ENCODE measurements around the gene RPS8.
A peak's percentile ranks its signal among the peaks of the same experiment; 100 is the strongest.

DNA sequence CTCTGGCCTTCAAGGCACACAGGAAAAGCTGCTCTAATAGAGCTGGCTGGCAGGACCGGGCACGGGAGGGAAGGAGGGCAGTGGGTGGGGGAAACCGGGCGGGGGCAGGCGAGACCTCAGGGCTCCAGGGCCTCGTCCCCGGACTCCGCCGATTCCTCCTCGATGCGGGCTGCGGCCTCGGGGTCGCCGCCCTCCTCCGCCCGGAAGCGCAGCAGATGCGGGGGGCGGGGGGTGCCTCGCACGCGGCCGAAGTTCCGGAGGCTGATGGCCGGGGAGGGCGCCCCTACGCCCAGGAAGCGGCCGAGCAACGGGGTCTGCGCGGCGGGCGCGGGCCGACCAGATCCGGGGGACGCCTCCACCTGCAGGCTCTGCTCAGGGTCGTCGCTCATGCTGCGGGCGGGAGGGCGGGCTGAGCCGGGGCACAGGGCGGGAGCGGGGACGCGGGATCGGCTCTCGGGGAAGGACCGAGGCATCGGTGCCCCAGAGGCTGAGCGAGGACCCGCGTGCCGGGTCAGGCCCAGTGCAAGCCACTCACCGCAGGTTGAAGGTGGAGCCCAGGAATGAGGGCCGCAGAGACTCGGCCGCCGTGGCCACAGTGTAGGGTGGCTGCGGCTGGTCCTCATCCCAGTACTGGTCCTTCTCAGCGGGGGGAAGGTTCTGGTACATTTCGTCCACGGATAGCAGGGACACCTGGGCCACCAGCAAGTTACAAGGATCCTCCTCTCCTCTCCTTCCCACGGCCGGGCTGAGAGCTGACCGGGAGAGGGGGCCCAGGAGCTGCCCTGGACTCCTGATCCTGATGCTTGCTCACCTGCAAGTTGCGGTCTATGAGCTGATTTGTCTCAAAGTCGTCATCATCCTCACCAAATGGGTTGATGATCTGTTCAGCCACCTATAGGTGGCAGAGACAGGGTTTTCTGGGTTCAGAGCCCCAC, 9.0 kb downstream of the RPS8 start:
- TF ChIP-seq, protein P1, sequence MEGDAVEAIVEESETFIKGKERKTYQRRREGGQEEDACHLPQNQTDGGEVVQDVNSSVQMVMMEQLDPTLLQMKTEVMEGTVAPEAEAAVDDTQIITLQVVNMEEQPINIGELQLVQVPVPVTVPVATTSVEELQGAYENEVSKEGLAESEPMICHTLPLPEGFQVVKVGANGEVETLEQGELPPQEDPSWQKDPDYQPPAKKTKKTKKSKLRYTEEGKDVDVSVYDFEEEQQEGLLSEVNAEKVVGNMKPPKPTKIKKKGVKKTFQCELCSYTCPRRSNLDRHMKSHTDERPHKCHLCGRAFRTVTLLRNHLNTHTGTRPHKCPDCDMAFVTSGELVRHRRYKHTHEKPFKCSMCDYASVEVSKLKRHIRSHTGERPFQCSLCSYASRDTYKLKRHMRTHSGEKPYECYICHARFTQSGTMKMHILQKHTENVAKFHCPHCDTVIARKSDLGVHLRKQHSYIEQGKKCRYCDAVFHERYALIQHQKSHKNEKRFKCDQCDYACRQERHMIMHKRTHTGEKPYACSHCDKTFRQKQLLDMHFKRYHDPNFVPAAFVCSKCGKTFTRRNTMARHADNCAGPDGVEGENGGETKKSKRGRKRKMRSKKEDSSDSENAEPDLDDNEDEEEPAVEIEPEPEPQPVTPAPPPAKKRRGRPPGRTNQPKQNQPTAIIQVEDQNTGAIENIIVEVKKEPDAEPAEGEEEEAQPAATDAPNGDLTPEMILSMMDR (IDR thresholded peaks at IDR 0.05 in 8 of 11, conservative IDR thresholded peaks at IDR 0.05 in 3 of 11): peak in 2 of 11 experiments; percentile 5 to 16
- no peak for TF ChIP-seq POLR2A (IDR thresholded peaks at IDR 0.05)
